Adipose tissue (tissue), 3 donors: ENCODE measurements around the gene CALML6. TPM values are rescaled to one million over a fixed set of nuclear protein-coding genes. Genes with fewer than 3 reads are reported as not detected.
A peak's percentile ranks its signal among the peaks of the same experiment; 100 is the strongest.

Experiments used
- H3K27ac ChIP-seq: one replicate; pipeline ENCODE4 v1.5.1; 2013; ENCODE audit warnings: low read depth, low read length
- WGBS, 3 donors: extraction: QIAGEN DNeasy Blood & Tissue Kit; methylation state at CpG; one replicate each; pipeline ENCODE4 v1.1.7; 2013; 5-methylcytosine and 5-hydroxymethylcytosine counted together
- polyA plus RNA-seq, 3 donors: library from polyadenylated mRNA; stranded (reverse); fragments of 200-250 nt; gene quantifications; one replicate each; pipeline ENCODE4 v1.2.3, GENCODE V29; 2013
- donor health status: healthy with polysubstance abuse.
- donor health status: Bipolar disorder and iron deficiency.
- donor health status: healthy.

CALML6 gene
- polyA plus RNA-seq, 3 donors = 0.48 to 2.7 (median 0.62) TPM

- WGBS, 3 donors = 0 to 1% (median 0%) methylated on average over 50 to 124 of the region's 137 CpGs
Observed at GRCh38 chr1:1890506-1891348, 24.3 kb upstream of the CALML6 start, which contains the start of gene GNB1. TSS of gene GNB1 (minus strand) at chr1:1891087. CDS start at chr1:1825453, 65,634 bp downstream.

GRCh38 chr1:1891349-1892078 lies 23.5 kb upstream of the CALML6 start:
- no peak overlapping the region for H3K27ac ChIP-seq
- 1% methylated on average over 31 to 55 of the region's 59 CpGs for WGBS, 3 donors

More at GRCh38 chr1:1890506-1891348, 24.3 kb upstream of the CALML6 start, which contains the start of gene GNB1:
- H3K27ac ChIP-seq = peak within 1 kb of the TSS; percentile 55

GRCh38 chr1:1892079-1892762 lies 22.8 kb upstream of the CALML6 start:
- 39 to 46% (median 46%) methylated on average over 21 of the region's 21 CpGs for WGBS, 3 donors

GRCh38 chr1:1892763-1893120 lies 22.3 kb upstream of the CALML6 start:
- no peak overlapping the region for H3K27ac ChIP-seq
- WGBS, 3 donors = 71 to 80% (median 72%) methylated on average over 7 of the region's 7 CpGs

More at GRCh38 chr1:1892079-1892762, 22.8 kb upstream of the CALML6 start:
- H3K27ac ChIP-seq = no peak overlapping the region

- no peak overlapping the region for H3K27ac ChIP-seq
- WGBS, 3 donors = 87 to 89% (median 87%) methylated on average over 19 of the region's 19 CpGs
Observed at GRCh38 chr1:1893291-1893985, 21.6 kb upstream of the CALML6 start.

- no peak overlapping the region for H3K27ac ChIP-seq
- WGBS, 3 donors = 88 to 91% (median 89%) methylated on average over 2 of the region's 2 CpGs
Observed at GRCh38 chr1:1893997-1894353, 21.1 kb upstream of the CALML6 start.

- 14 to 35% (median 29%) methylated on average over 14 of the region's 14 CpGs for WGBS, 3 donors
Observed at GRCh38 chr1:1894354-1895059, 20.6 kb upstream of the CALML6 start.

GRCh38 chr1:1895060-1895418 lies 20.0 kb upstream of the CALML6 start:
- H3K27ac ChIP-seq = no peak overlapping the region

More at GRCh38 chr1:1894354-1895059, 20.6 kb upstream of the CALML6 start:
- H3K27ac ChIP-seq = no peak overlapping the region

GRCh38 chr1:1895456-1896336 lies 19.4 kb upstream of the CALML6 start:
- 68 to 74% (median 69%) methylated on average over 14 of the region's 14 CpGs for WGBS, 3 donors
- no peak overlapping the region for H3K27ac ChIP-seq

More at GRCh38 chr1:1895060-1895418, 20.0 kb upstream of the CALML6 start:
- WGBS, 3 donors = 41 to 49% (median 48%) methylated on average over 10 of the region's 10 CpGs

GRCh38 chr1:1898246-1898933 lies 16.7 kb upstream of the CALML6 start:
- 92 to 94% (median 93%) methylated on average over 6 of the region's 6 CpGs for WGBS, 3 donors

GRCh38 chr1:1899266-1899966 lies 15.6 kb upstream of the CALML6 start:
- WGBS, 3 donors = 39 to 56% (median 49%) methylated on average over 16 of the region's 16 CpGs
- no peak overlapping the region for H3K27ac ChIP-seq

More at GRCh38 chr1:1898246-1898933, 16.7 kb upstream of the CALML6 start:
- H3K27ac ChIP-seq = no peak overlapping the region

GRCh38 chr1:1899967-1900327 lies 15.1 kb upstream of the CALML6 start:
- H3K27ac ChIP-seq = no peak overlapping the region
- 65 to 87% (median 77%) methylated on average over 9 of the region's 9 CpGs for WGBS, 3 donors

- WGBS, 3 donors = 69 to 76% (median 74%) methylated on average over 14 of the region's 14 CpGs
- no peak overlapping the region for H3K27ac ChIP-seq
Observed at GRCh38 chr1:1900883-1901640, 14.0 kb upstream of the CALML6 start.

- 71 to 84% (median 80%) methylated on average over 13 of the region's 13 CpGs for WGBS, 3 donors
- no peak overlapping the region for H3K27ac ChIP-seq
Observed at GRCh38 chr1:1901641-1902294, 13.3 kb upstream of the CALML6 start.

- WGBS, 3 donors = 90 to 98% (median 97%) methylated on average over 12 of the region's 12 CpGs
Observed at GRCh38 chr1:1903224-1903623, 11.8 kb upstream of the CALML6 start.

More at GRCh38 chr1:1903224-1903623, 11.8 kb upstream of the CALML6 start:
- no peak overlapping the region for H3K27ac ChIP-seq
